ENCODE results near the gene MXRA8. TPM values are rescaled to one million over a fixed set of nuclear protein-coding genes. Genes with fewer than 3 reads are reported as not detected.

The MXRA8 gene
- total and polyA plus RNA-seq, 9 of the 15 experiments (the other 6 are each of a cell fraction or from before 2014, with no cell fraction given) = 0.66 to 11.3 (median 6.3) TPM

GRCh38 chr1:1305300-1306069 is 52.9 kb downstream of the MXRA8 start (continued):
- TF ChIP-seq HMGN3 (IDR thresholded peaks at IDR 0.05; ENCODE audit: borderline replicate concordance, extremely low read depth, insufficient read length, low read depth, low read length) = peak; percentile 70
- TF ChIP-seq MEF2A (IDR thresholded peaks at IDR 0.05; ENCODE audit: control insufficient read depth, low read depth, low read length) = no peak
- TF ChIP-seq ZNF316 (IDR thresholded peaks at IDR 0.05) = peak; percentile 95
- peak; percentile 97 for TF ChIP-seq NFE2 (IDR thresholded peaks at IDR 0.05; ENCODE audit: low read depth)
- TF ChIP-seq HLTF (IDR thresholded peaks at IDR 0.05) = no peak
- TF ChIP-seq GATAD2A (IDR thresholded peaks at IDR 0.05) = 0 out of 2 replicates have a peak, but pooled peaks have one; percentile 28
- peak; percentile 94 for TF ChIP-seq ZNF263 (CRISPR knock-in tag; IDR thresholded peaks at IDR 0.05; ENCODE audit: borderline replicate concordance)
- TF ChIP-seq ZNF395 (CRISPR knock-in tag; IDR thresholded peaks at IDR 0.05) = no peak
- TF ChIP-seq NCOA4 (IDR thresholded peaks at IDR 0.05; ENCODE audit: partially characterized antibody) = no peak
- peak; percentile 52; the same call in 1 of the 2 replicates for TF ChIP-seq PHTF2 (CRISPR knock-in tag; IDR thresholded peaks at IDR 0.05)
- peak; percentile 82 for TF ChIP-seq MAFK (IDR thresholded peaks at IDR 0.05; ENCODE audit: low read length)
- TF ChIP-seq MEF2D (tag; conservative IDR thresholded peaks at IDR 0.05; ENCODE audit: low read depth) = no peak
- TF ChIP-seq C11orf30 (IDR thresholded peaks at IDR 0.05; ENCODE audit: low read depth) = peak; percentile 95
- TF ChIP-seq ZNF551 (CRISPR knock-in tag; IDR thresholded peaks at IDR 0.05) = no peak
- 0 out of 2 replicates have a peak, but pooled peaks have one; percentile 7 for TF ChIP-seq CREM (IDR thresholded peaks at IDR 0.05; ENCODE audit: low read depth)
- TF ChIP-seq LCOR (CRISPR knock-in tag; IDR thresholded peaks at IDR 0.05) = no peak
- peak; percentile 64 for TF ChIP-seq RBFOX2 (IDR thresholded peaks at IDR 0.05; ENCODE audit: low read depth, low read length)
- peak in 1 of 2 experiments; percentile 52; a peak in 2 of 4 replicates for TF ChIP-seq RAD21 (CRISPR knock-in tag; conservative IDR thresholded peaks at IDR 0.05 in 1 of 2, IDR thresholded peaks at IDR 0.05 in 1 of 2)
- peak; percentile 45; the same call in 1 of the 2 replicates for TF ChIP-seq POLR2G (IDR thresholded peaks at IDR 0.05; ENCODE audit: low read depth, low read length)
- peak; percentile 63; the same call in 1 of the 2 replicates for TF ChIP-seq DPF2 (IDR thresholded peaks at IDR 0.05)
- TF ChIP-seq NR0B1 (IDR thresholded peaks at IDR 0.05; ENCODE audit: partially characterized antibody) = no peak
